H1 (cell line): ENCODE data around the gene FOXE1. TPM values are rescaled to one million over a fixed set of nuclear protein-coding genes. Genes with fewer than 3 reads are reported as not detected.

Experiments
- CTCF ChIA-PET: fragments of 300-600 bp; sonication (Branson Sonifier 250); formaldehyde crosslinking; loops from one replicate; lab custom pipeline; 2021; ENCODE audit not compliant: partially characterized antibody; lab: Charles Lee
- POLR2A ChIA-PET: fragments of 300-600 bp; sonication (Branson Sonifier 250); formaldehyde crosslinking; loops from one replicate; lab custom pipeline; 2021; ENCODE audit warnings: inconsistent platforms; ENCODE audit not compliant: partially characterized antibody; lab: Charles Lee
- DNase-seq, 2 experiments: peaks; one replicate each; pipeline versions ENCODE4 v3.0.0 to v3.0.0-alpha.2; 2010 to 2022; ENCODE audit warnings: low spot score in 2 of 2, low read depth in 1 of 2, mixed read lengths in 1 of 2
- FAIRE-seq: peaks from 2 replicates; lab custom pipeline; 2011; peaks lifted over from hg19 to GRCh38; lab: Jason Lieb, UNC
- H2AFZ ChIP-seq: 2 replicates; pipeline ENCODE4 v1.8.1; 2012; ENCODE audit warnings: low read length, inconsistent platforms
- H2AK5ac ChIP-seq: 2 replicates; pipeline ENCODE4 v1.6.1; 2013; ENCODE audit warnings: low read depth, low read length
- H2BK120ac ChIP-seq: replicated peaks from 2 replicates; pipeline ENCODE3; 2013; ENCODE audit warnings: low read depth, low read length, inconsistent platforms
- H2BK12ac ChIP-seq: 2 replicates; pipeline ENCODE4 v1.6.1; 2013; ENCODE audit warnings: low read depth, low read length
- H2BK15ac ChIP-seq: 2 replicates; pipeline ENCODE4 v1.6.1; 2013; ENCODE audit warnings: low read length
- H2BK20ac ChIP-seq: 2 replicates; pipeline ENCODE4 v1.6.1; 2013; ENCODE audit warnings: low read length
- H2BK5ac ChIP-seq: 2 replicates; pipeline ENCODE4 v1.6.1; 2013; ENCODE audit warnings: low read depth, low read length
- H3K14ac ChIP-seq: 2 replicates; pipeline ENCODE4 v1.6.1; 2013; ENCODE audit warnings: inconsistent platforms; ENCODE audit not compliant: insufficient read length
- H3K18ac ChIP-seq: 2 replicates; pipeline ENCODE4 v1.6.1; 2013; ENCODE audit warnings: low read length; ENCODE audit errors: extremely low read depth
- H3K23ac ChIP-seq: 2 replicates; pipeline ENCODE4 v1.6.1; 2013; ENCODE audit warnings: inconsistent platforms; ENCODE audit not compliant: insufficient read length
- H3K23me2 ChIP-seq: 2 replicates; pipeline ENCODE4 v1.6.1; 2013; ENCODE audit warnings: low read depth, low read length
- H3K27ac ChIP-seq: 2 replicates; pipeline ENCODE4 v1.6.1; 2011; ENCODE audit warnings: low read depth, low read length, inconsistent platforms
- H3K27me3 ChIP-seq, 4 experiments: replicated peaks in 1 of 4; 1 replicate in 1 of 4; 2 replicates in 3 of 4; pipeline versions ENCODE4 v1.6.1 to v1.8.1; 2011 to 2013; ENCODE audit warnings: low read length in 3 of 4, mild to moderate bottlenecking in 3 of 4, inconsistent platforms in 2 of 4, mixed read lengths in 2 of 4, moderate library complexity in 1 of 4; ENCODE audit not compliant: control insufficient read depth in 3 of 4, insufficient read depth in 3 of 4; ENCODE audit errors: extremely low read depth in 1 of 4
- H3K36me3 ChIP-seq, 4 experiments: 2 replicates each; pipeline versions ENCODE4 v1.6.1 to v1.8.1; 2011 to 2013; ENCODE audit warnings: mild to moderate bottlenecking in 4 of 4, low read length in 3 of 4, moderate library complexity in 2 of 4, control low read depth in 1 of 4, inconsistent platforms in 1 of 4; ENCODE audit not compliant: insufficient read depth in 4 of 4, control insufficient read depth in 2 of 4
- H3K4ac ChIP-seq: replicated peaks from 2 replicates; pipeline ENCODE3; 2013; ENCODE audit warnings: low read length, low read depth, mixed read lengths, inconsistent platforms; ENCODE audit not compliant: insufficient read length
- H3K4me1 ChIP-seq, 4 experiments: replicated peaks in 1 of 4; 1 replicate in 1 of 4; 2 replicates in 3 of 4; pipeline versions ENCODE4 v1.6.1 to v1.8.1; 2011 to 2013; ENCODE audit warnings: low read length in 3 of 4, inconsistent platforms in 2 of 4, mixed read lengths in 1 of 4; ENCODE audit not compliant: insufficient read depth in 4 of 4, control insufficient read depth in 3 of 4
- H3K4me2 ChIP-seq, 2 experiments: 2 replicates each; pipeline versions ENCODE4 v1.6.1 to v1.8.1; 2011 to 2013; ENCODE audit warnings: low read depth in 2 of 2, low read length in 2 of 2, control low read depth in 1 of 2, inconsistent platforms in 1 of 2, mild to moderate bottlenecking in 1 of 2; ENCODE audit not compliant: insufficient read depth in 1 of 2
- H3K4me3 ChIP-seq, 4 experiments: fragments of 200-600, 300-600 bp in 1 of 4; sonication (generic), shearing (Covaris generic), sonication (Bioruptor Twin) in 1 of 4; 2 replicates each; pipeline versions ENCODE4 v1.5.1 to v1.8.1; 2011 to 2016; ENCODE audit warnings: low read length in 4 of 4, low read depth in 3 of 4, control low read depth in 2 of 4, inconsistent platforms in 2 of 4, mild to moderate bottlenecking in 2 of 4, mixed read lengths in 1 of 4, moderate library complexity in 1 of 4; ENCODE audit not compliant: insufficient read depth in 2 of 4; ENCODE audit errors: extremely low read depth in 1 of 4
- H3K56ac ChIP-seq: replicated peaks from 2 replicates; pipeline ENCODE3; 2013; ENCODE audit warnings: low read depth, mild to moderate bottlenecking, mixed read lengths, low read length, inconsistent platforms; ENCODE audit not compliant: insufficient read length
- H3K79me1 ChIP-seq: 2 replicates; pipeline ENCODE4 v1.6.1; 2013; ENCODE audit warnings: low read depth, low read length, control low read depth
- H3K79me2 ChIP-seq, 2 experiments: 2 replicates each; pipeline versions ENCODE4 v1.6.1 to v1.8.1; 2012 to 2013; ENCODE audit warnings: low read length in 2 of 2, mild to moderate bottlenecking in 2 of 2, inconsistent platforms in 1 of 2; ENCODE audit not compliant: insufficient read depth in 2 of 2, control insufficient read depth in 1 of 2
- H3K9ac ChIP-seq, 4 experiments: replicated peaks in 1 of 4; 1 replicate in 1 of 4; 2 replicates in 3 of 4; pipeline versions ENCODE4 v1.6.1 to v1.8.1; 2011 to 2013; ENCODE audit warnings: low read depth in 3 of 4, low read length in 3 of 4, control low read depth in 2 of 4, mild to moderate bottlenecking in 2 of 4, moderate library complexity in 2 of 4, inconsistent platforms in 1 of 4; ENCODE audit errors: extremely low read depth in 1 of 4
- H3K9me3 ChIP-seq, 2 experiments: 2 replicates each; pipeline versions ENCODE4 v1.6.1 to v1.8.1; 2012 to 2013; ENCODE audit warnings: mild to moderate bottlenecking in 2 of 2, moderate library complexity in 2 of 2, control low read depth in 1 of 2, inconsistent platforms in 1 of 2, low read depth in 1 of 2, low read length in 1 of 2, mixed read lengths in 1 of 2; ENCODE audit not compliant: insufficient read depth in 2 of 2
- H4K20me1 ChIP-seq, 2 experiments: replicated peaks in 1 of 2; 2 replicates each; pipeline versions ENCODE3 to v1.8.1; 2011 to 2013; ENCODE audit warnings: inconsistent platforms in 2 of 2, low read length in 2 of 2, mild to moderate bottlenecking in 1 of 2; ENCODE audit not compliant: insufficient read depth in 2 of 2, control insufficient read depth in 1 of 2
- H4K5ac ChIP-seq: 2 replicates; pipeline ENCODE4 v1.6.1; 2013; ENCODE audit warnings: low read length, low read depth, mixed read lengths, inconsistent platforms; ENCODE audit not compliant: insufficient read length
- H4K8ac ChIP-seq: 2 replicates; pipeline ENCODE4 v1.8.0; 2013; ENCODE audit warnings: mild to moderate bottlenecking, moderate library complexity, low read length, inconsistent platforms; ENCODE audit not compliant: insufficient read depth; ENCODE audit errors: extremely low read depth
- H4K91ac ChIP-seq: replicated peaks from 2 replicates; pipeline ENCODE3; 2013; ENCODE audit warnings: low read length, mixed read lengths, inconsistent platforms; ENCODE audit not compliant: insufficient read length
- BCL11A ChIP-seq, 2 experiments: IDR thresholded peaks; one replicate each; pipeline ENCODE4 v1.6.1; 2011; ENCODE audit warnings: low read depth in 2 of 2, low read length in 2 of 2, mild to moderate bottlenecking in 2 of 2
- GABPA ChIP-seq: IDR thresholded peaks from 2 replicates; pipeline ENCODE4 v1.6.1; 2011; ENCODE audit warnings: mild to moderate bottlenecking, low read length, moderate library complexity, borderline replicate concordance; ENCODE audit not compliant: insufficient read depth
- HDAC2 ChIP-seq, 2 experiments: fragments of 300-600 bp in 1 of 2; sonication (generic) in 1 of 2; IDR thresholded peaks; 2 replicates each; pipeline ENCODE4 v1.6.1; 2011 to 2012; ENCODE audit warnings: low read depth in 2 of 2, low read length in 2 of 2, mild to moderate bottlenecking in 2 of 2, moderate library complexity in 2 of 2, borderline replicate concordance in 1 of 2, inconsistent platforms in 1 of 2
- JUND ChIP-seq: IDR thresholded peaks from 2 replicates; pipeline ENCODE4 v1.6.1; 2011; ENCODE audit warnings: mild to moderate bottlenecking, improper control_type of control experiment, low read length
- SP4 ChIP-seq: IDR thresholded peaks from 2 replicates; pipeline ENCODE4 v1.6.1; 2012; ENCODE audit warnings: low read length, inconsistent platforms
- TAF7 ChIP-seq: optimal IDR thresholded peaks from 2 replicates; pipeline ENCODE3; 2011; ENCODE audit warnings: low read depth, mild to moderate bottlenecking, inconsistent platforms, low read length, moderate library complexity, borderline replicate concordance
- YY1 ChIP-seq: IDR thresholded peaks from 2 replicates; pipeline ENCODE4 v1.6.1; 2011; ENCODE audit warnings: low read depth, mild to moderate bottlenecking, low read length
- WGBS, 2 experiments: shearing (Covaris generic) in 1 of 2; methylation state at CpG; one replicate each; pipeline versions ENCODE4 v1.1.6 to v1.1.7; 2013 to 2015; ENCODE audit warnings: low lambda C conversion rate in 2 of 2, mixed read lengths in 2 of 2, inconsistent platforms in 1 of 2, low coverage in 1 of 2, missing lambda C conversion rate in 1 of 2; ENCODE audit not compliant: insufficient replicate concordance in 2 of 2, insufficient coverage in 1 of 2, insufficient read length in 1 of 2; ENCODE audit errors: extremely low coverage in 1 of 2, missing lambda C conversion rate in 1 of 2; 5-methylcytosine and 5-hydroxymethylcytosine counted together
- polyA plus RNA-seq, 7 experiments: library from polyadenylated mRNA; depleted of rRNA in 3 of 7; stranded (reverse) in 5 of 7; unstranded in 2 of 7; fragments of >200 nt in 5 of 7; fragments of 200-250 nt in 2 of 7; gene quantifications; 1 replicate in 5 of 7; 2 replicates in 1 of 7; 4 replicates in 1 of 7; pipeline versions ENCODE4 v1.2.1 to v1.2.3, GENCODE V29; 2011 to 2013; ENCODE audit warnings: missing spikeins in 2 of 7, mixed read lengths in 2 of 7
- total RNA-seq: library from RNA; stranded (reverse); fragmentation: NEBNext Ultra II Directional; extraction: Animal tissue kit (Norgen Biotek cat#: 25700); gene quantifications from 2 replicates; pipeline ENCODE4 v1.2.1, GENCODE V29; 2021

FOXE1 gene
- total and polyA plus RNA-seq, 2 of the 8 experiments (the other 6 are each of a cell fraction or from before 2014, with no cell fraction given): 0.03 TPM; not detected in 1

GRCh38 chr9:97864396-97864795 is 11.4 kb downstream of the FOXE1 start:
- no peak overlapping the region for H3K4ac ChIP-seq
- H3K23ac ChIP-seq: no peak overlapping the region
- H3K4me1 ChIP-seq: peaks cover 0 to 10% (median 5%) of the 10 kb centered on the region in 4 experiments; a peak in 3 of 7 replicates
- H3K27ac ChIP-seq: no peak overlapping the region
- no peak overlapping the region for H4K8ac ChIP-seq
- 76% methylated on average over 1 of the region's 1 CpG; no CpG with 5 or more reads in 1 of the 2 experiments for WGBS, 2 experiments
- no peak overlapping the region for H2BK5ac ChIP-seq
- H3K36me3 ChIP-seq: no peaks in the 10 kb centered on the region
- no peak overlapping the region for H4K5ac ChIP-seq
- H3K4me3 ChIP-seq: no peak overlapping the region
- H3K4me2 ChIP-seq: no peak overlapping the region
- peaks cover 17 to 33% (median 30%) of the 10 kb centered on the region in 4 experiments for H3K27me3 ChIP-seq
- no peak overlapping the region for H2AFZ ChIP-seq
- H4K20me1 ChIP-seq: peaks cover 0 to 3% of the 10 kb centered on the region in 2 experiments
- no peaks in the 10 kb centered on the region for H3K9me3 ChIP-seq
- H3K23me2 ChIP-seq: no peaks in the 10 kb centered on the region
- H3K9ac ChIP-seq: no peak overlapping the region
- CTCF ChIA-PET: interaction anchor here (0.8 to 4.8 kb wide), 2 partner anchors 25 to 36 kb away, joined by 3 to 26 read pairs; no protein-coding TSS in a partner anchor
- H3K79me2 ChIP-seq: no peaks in the 10 kb centered on the region
- H2AK5ac ChIP-seq: no peak overlapping the region
- TF ChIP-seq TAF7: no peak
- no peak for TF ChIP-seq SP4
- no peak for TF ChIP-seq GABPA
- TF ChIP-seq YY1: no peak
- TF ChIP-seq JUND: no peak
- TF ChIP-seq HDAC2 (IDR thresholded peaks at IDR 0.05; ENCODE audit: borderline replicate concordance in 1 of 2, low read depth in 2 of 2, low read length in 2 of 2): no peak
- no peak for TF ChIP-seq BCL11A (IDR thresholded peaks at IDR 0.05; ENCODE audit: low read depth in 2 of 2, low read length in 2 of 2)
- H3K18ac ChIP-seq: no peak overlapping the region
- H2BK15ac ChIP-seq: no peak overlapping the region
- DNase-seq (no peak), FAIRE-seq (no peak)
- no peaks in the 10 kb centered on the region for H3K79me1 ChIP-seq
- POLR2A ChIA-PET: interaction anchor here (1.2 kb wide), 1 partner anchor 13 kb away, joined by 3 read pairs; no protein-coding TSS in a partner anchor
- H2BK20ac ChIP-seq: no peak overlapping the region
- no peak overlapping the region for H4K91ac ChIP-seq
- H3K14ac ChIP-seq: no peak overlapping the region
- H2BK12ac ChIP-seq: no peak overlapping the region
- H3K56ac ChIP-seq: no peak overlapping the region
- H2BK120ac ChIP-seq: no peak overlapping the region
